H1 (cell line): ENCODE measurements around the gene SLC16A11. TPM values are rescaled to one million over a fixed set of nuclear protein-coding genes. Genes with fewer than 3 reads are reported as not detected.
A peak's percentile ranks its signal among the peaks of the same experiment; 100 is the strongest.

Experiments used
- CHD2 ChIP-seq: IDR thresholded peaks from 2 replicates; pipeline ENCODE4 v1.6.1; 2012; ENCODE audit warnings: low read length, improper control_type of control experiment
- GTF2F1 ChIP-seq: IDR thresholded peaks from 2 replicates; pipeline ENCODE4 v1.6.1; 2012; ENCODE audit warnings: low read depth, low read length, improper control_type of control experiment, borderline replicate concordance
- KDM1A ChIP-seq: fragments of 200-600, 300-600 bp; sonication (generic); IDR thresholded peaks from 2 replicates; pipeline ENCODE4 v1.7.1; 2016; ENCODE audit warnings: mild to moderate bottlenecking, low read length, borderline replicate concordance
- NANOG ChIP-seq: IDR thresholded peaks from 2 replicates; pipeline ENCODE4 v1.6.1; 2011; ENCODE audit warnings: low read length, low read depth, mild to moderate bottlenecking, inconsistent platforms; ENCODE audit not compliant: insufficient read depth, poor library complexity, severe bottlenecking
- RNF2 ChIP-seq: fragments of 200-900, 300-1000 bp; sonication (generic); IDR thresholded peaks from 2 replicates; pipeline ENCODE4 v1.7.1; 2016; ENCODE audit warnings: borderline replicate concordance, low read depth, mild to moderate bottlenecking, antibody characterized with exemption, low read length; ENCODE audit not compliant: poor library complexity, severe bottlenecking; ENCODE audit errors: missing control alignments
- SUZ12 ChIP-seq: fragments of 200-600 bp; sonication (generic); IDR thresholded peaks from 2 replicates; pipeline ENCODE4 v1.6.1; 2012; ENCODE audit warnings: mild to moderate bottlenecking, inconsistent platforms, low read length, moderate library complexity, mixed read lengths
- polyA plus RNA-seq, 7 experiments: library from polyadenylated mRNA; depleted of rRNA in 3 of 7; stranded (reverse) in 5 of 7; unstranded in 2 of 7; fragments of >200 nt in 5 of 7; fragments of 200-250 nt in 2 of 7; gene quantifications; 1 replicate in 5 of 7; 2 replicates in 1 of 7; 4 replicates in 1 of 7; pipeline versions ENCODE4 v1.2.1 to v1.2.3, GENCODE V29; 2011 to 2013; ENCODE audit warnings: missing spikeins in 2 of 7, mixed read lengths in 2 of 7
- total RNA-seq: library from RNA; stranded (reverse); fragmentation: NEBNext Ultra II Directional; extraction: Animal tissue kit (Norgen Biotek cat#: 25700); gene quantifications from 2 replicates; pipeline ENCODE4 v1.2.1, GENCODE V29; 2021

Gene SLC16A11
- total and polyA plus RNA-seq, 2 of the 8 experiments (the other 6 are each of a cell fraction or from before 2014, with no cell fraction given), result 0.35 to 0.39 TPM

DNA sequence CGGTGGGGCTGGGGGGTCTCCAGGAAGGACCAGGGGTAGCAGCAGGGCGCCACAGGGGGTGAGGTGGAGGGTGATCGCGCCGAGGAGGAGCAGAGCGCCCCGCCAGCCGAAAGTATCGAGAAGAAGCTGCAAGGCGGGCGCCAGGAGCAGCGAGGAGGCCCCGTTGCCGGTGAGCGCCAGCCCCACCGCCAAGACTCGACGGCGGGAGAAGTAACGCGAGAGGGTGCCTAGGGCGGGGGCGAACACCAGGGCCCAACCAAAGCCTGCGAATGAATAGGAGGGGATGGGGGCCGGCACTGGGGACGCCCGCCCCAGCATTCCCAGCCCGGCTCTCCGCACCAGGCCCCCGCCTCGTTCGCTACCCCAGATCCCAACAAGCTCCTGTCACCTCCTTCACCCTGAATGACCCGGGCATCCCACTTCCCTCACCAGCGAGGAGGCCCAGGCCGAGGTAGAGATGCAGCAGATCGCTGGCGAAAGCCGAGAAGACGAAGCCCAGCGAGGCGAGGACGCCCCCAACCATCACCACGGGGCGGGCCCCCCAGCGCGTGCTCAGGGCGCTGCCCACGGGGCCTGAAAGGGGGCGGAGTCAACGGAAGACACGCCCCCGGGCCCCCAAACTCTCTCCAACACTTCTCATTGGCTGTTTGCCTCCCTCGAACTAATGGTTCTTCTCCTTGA lies 1.3 kb downstream of the SLC16A11 start (continued):
- TF ChIP-seq RNF2 (no peak), SUZ12 (no peak), GTF2F1 (no peak), NANOG (no peak), KDM1A (no peak), CHD2 (0 out of 2 replicates have a peak, but pooled peaks have one; percentile 35)
